ENCODE measurements around the gene OR11A1.

DNA sequence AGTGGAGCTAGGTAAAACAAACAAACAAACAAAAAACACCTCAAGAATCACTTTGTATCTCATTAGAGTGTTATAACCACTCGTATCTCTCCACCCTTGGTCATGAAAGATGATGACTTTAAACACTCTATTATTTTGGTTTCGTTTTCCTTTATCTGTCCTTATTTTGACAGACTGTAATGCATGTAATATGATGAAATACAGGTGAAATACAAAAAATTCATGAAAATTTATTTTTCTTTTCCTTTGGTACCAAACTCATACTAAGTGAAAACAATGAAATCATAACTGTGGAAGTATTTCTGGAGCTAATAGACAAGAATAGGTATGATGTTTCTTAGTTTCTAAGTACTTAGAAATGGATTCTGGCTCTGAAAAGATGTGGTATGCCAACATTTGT is 57.3 kb downstream of the OR11A1 start:
- TF ChIP-seq, protein P1, sequence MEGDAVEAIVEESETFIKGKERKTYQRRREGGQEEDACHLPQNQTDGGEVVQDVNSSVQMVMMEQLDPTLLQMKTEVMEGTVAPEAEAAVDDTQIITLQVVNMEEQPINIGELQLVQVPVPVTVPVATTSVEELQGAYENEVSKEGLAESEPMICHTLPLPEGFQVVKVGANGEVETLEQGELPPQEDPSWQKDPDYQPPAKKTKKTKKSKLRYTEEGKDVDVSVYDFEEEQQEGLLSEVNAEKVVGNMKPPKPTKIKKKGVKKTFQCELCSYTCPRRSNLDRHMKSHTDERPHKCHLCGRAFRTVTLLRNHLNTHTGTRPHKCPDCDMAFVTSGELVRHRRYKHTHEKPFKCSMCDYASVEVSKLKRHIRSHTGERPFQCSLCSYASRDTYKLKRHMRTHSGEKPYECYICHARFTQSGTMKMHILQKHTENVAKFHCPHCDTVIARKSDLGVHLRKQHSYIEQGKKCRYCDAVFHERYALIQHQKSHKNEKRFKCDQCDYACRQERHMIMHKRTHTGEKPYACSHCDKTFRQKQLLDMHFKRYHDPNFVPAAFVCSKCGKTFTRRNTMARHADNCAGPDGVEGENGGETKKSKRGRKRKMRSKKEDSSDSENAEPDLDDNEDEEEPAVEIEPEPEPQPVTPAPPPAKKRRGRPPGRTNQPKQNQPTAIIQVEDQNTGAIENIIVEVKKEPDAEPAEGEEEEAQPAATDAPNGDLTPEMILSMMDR (IDR thresholded peaks at IDR 0.05), result no peak
- TF ChIP-seq POLR2A (IDR thresholded peaks at IDR 0.05) (no peak), POLR2AphosphoS5 (IDR thresholded peaks at IDR 0.05) (no peak)

Data from transverse colon (tissue), 4 donors.